IPS-18c (cell line): ENCODE data around the gene FXYD6.

Experiments used
- H3K4me3 ChIP-seq: 2 replicates; pipeline ENCODE4 v1.7.0; 2013; ENCODE audit warnings: low read depth, mild to moderate bottlenecking, low read length, moderate library complexity; ENCODE audit not compliant: insufficient read depth
- H3K9me3 ChIP-seq: one replicate; pipeline ENCODE4 v1.6.1; 2013; ENCODE audit warnings: mild to moderate bottlenecking, low read length, moderate library complexity; ENCODE audit not compliant: control insufficient read depth, insufficient read depth

FXYD6 gene

GRCh38 chr11:117841551-117842031 lies 34.9 kb downstream of the FXYD6 start:
- Histone ChIP-seq H3K4me3 (no peak overlapping the region), H3K9me3 (no peaks in the 10 kb centered on the region)

GRCh38 chr11:117840881-117841550 lies 35.4 kb downstream of the FXYD6 start:
- H3K9me3 ChIP-seq: no peaks in the 10 kb centered on the region
- no peak overlapping the region for H3K4me3 ChIP-seq

GRCh38 chr11:117839936-117840813 lies 36.3 kb downstream of the FXYD6 start:
- H3K9me3 ChIP-seq: no peaks in the 10 kb centered on the region
- no peak overlapping the region for H3K4me3 ChIP-seq

- H3K9me3 ChIP-seq: no peaks in the 10 kb centered on the region
- no peak overlapping the region for H3K4me3 ChIP-seq
These were observed 37.0 kb downstream of the FXYD6 start for GRCh38 chr11:117839380-117839881.

GRCh38 chr11:117838901-117839300 lies 37.6 kb downstream of the FXYD6 start:
- no peaks in the 10 kb centered on the region for H3K9me3 ChIP-seq
- no peak overlapping the region for H3K4me3 ChIP-seq

- no peak overlapping the region for H3K4me3 ChIP-seq
- no peaks in the 10 kb centered on the region for H3K9me3 ChIP-seq
These were observed 38.7 kb downstream of the FXYD6 start for GRCh38 chr11:117837791-117838190.

GRCh38 chr11:117837070-117837776 lies 39.2 kb downstream of the FXYD6 start:
- no peak overlapping the region for H3K4me3 ChIP-seq
- no peaks in the 10 kb centered on the region for H3K9me3 ChIP-seq

- Histone ChIP-seq H3K9me3 (no peaks in the 10 kb centered on the region), H3K4me3 (no peak overlapping the region)
These were observed 40.1 kb downstream of the FXYD6 start for GRCh38 chr11:117836077-117836960.

GRCh38 chr11:117835576-117835975 lies 40.9 kb downstream of the FXYD6 start:
- H3K9me3 ChIP-seq: no peaks in the 10 kb centered on the region
- H3K4me3 ChIP-seq: no peak overlapping the region

- no peak overlapping the region for H3K4me3 ChIP-seq
- no peaks in the 10 kb centered on the region for H3K9me3 ChIP-seq
These were observed 41.5 kb downstream of the FXYD6 start for GRCh38 chr11:117834838-117835443.

GRCh38 chr11:117834068-117834810 lies 42.2 kb downstream of the FXYD6 start:
- Histone ChIP-seq H3K9me3 (no peaks in the 10 kb centered on the region), H3K4me3 (no peak overlapping the region)

- H3K9me3 ChIP-seq: no peaks in the 10 kb centered on the region
These were observed 43.0 kb downstream of the FXYD6 start for GRCh38 chr11:117833401-117833891.

GRCh38 chr11:117832511-117832910 lies 43.9 kb downstream of the FXYD6 start:
- H3K9me3 ChIP-seq: no peaks in the 10 kb centered on the region

More at GRCh38 chr11:117833401-117833891, 43.0 kb downstream of the FXYD6 start:
- no peak overlapping the region for H3K4me3 ChIP-seq

GRCh38 chr11:117831661-117832415 lies 44.6 kb downstream of the FXYD6 start:
- Histone ChIP-seq H3K9me3 (no peaks in the 10 kb centered on the region), H3K4me3 (no peak overlapping the region)

More at GRCh38 chr11:117832511-117832910, 43.9 kb downstream of the FXYD6 start:
- no peak overlapping the region for H3K4me3 ChIP-seq
